Mononuclear cell (primary cell): ENCODE data around the gene BRSK2. TPM values are rescaled to one million over a fixed set of nuclear protein-coding genes. Genes with fewer than 3 reads are reported as not detected.

ENCODE experiments used
- H3K27me3 ChIP-seq: 2 replicates; pipeline ENCODE4 v1.6.0; 2011; ENCODE audit warnings: low read length, control low read depth; ENCODE audit not compliant: insufficient read depth
- H3K4me1 ChIP-seq: 2 replicates; pipeline ENCODE4 v1.5.1; 2011; ENCODE audit warnings: mild to moderate bottlenecking, low read length, control low read depth; ENCODE audit not compliant: insufficient read depth
- H3K4me3 ChIP-seq: 2 replicates; pipeline ENCODE4 v1.5.1; 2011; ENCODE audit warnings: mild to moderate bottlenecking, low read length, moderate library complexity
- H3K9me3 ChIP-seq: 2 replicates; pipeline ENCODE4 v1.5.1; 2011; ENCODE audit warnings: low read depth, mild to moderate bottlenecking, control low read depth, low read length
- total RNA-seq: library from RNA; depleted of rRNA; stranded (reverse); fragments of >200 nt; gene quantifications from one replicate; pipeline ENCODE4 v1.2.3, GENCODE V29; 2012

BRSK2 gene
- total RNA-seq, 1 donor, result 0.10 TPM

GRCh38 chr11:1469911-1470680, 80.4 kb downstream of the BRSK2 start:
- no peak overlapping the region for H3K4me3 ChIP-seq
- no peaks in the 10 kb centered on the region for H3K27me3 ChIP-seq
- H3K4me1 ChIP-seq, result no peaks in the 10 kb centered on the region

GRCh38 chr11:1470681-1471611, 81.2 kb downstream of the BRSK2 start:
- no peak overlapping the region for H3K4me3 ChIP-seq
- H3K27me3 ChIP-seq, result no peaks in the 10 kb centered on the region
- no peaks in the 10 kb centered on the region for H3K9me3 ChIP-seq
- no peaks in the 10 kb centered on the region for H3K4me1 ChIP-seq

More at GRCh38 chr11:1469911-1470680, 80.4 kb downstream of the BRSK2 start:
- no peaks in the 10 kb centered on the region for H3K9me3 ChIP-seq

- H3K4me3 ChIP-seq, result no peak overlapping the region
These were observed 82.0 kb downstream of the BRSK2 start for GRCh38 chr11:1471736-1472135.

GRCh38 chr11:1472180-1473005, 82.7 kb downstream of the BRSK2 start:
- no peaks in the 10 kb centered on the region for H3K9me3 ChIP-seq
- no peaks in the 10 kb centered on the region for H3K27me3 ChIP-seq
- no peaks in the 10 kb centered on the region for H3K4me1 ChIP-seq
- no peak overlapping the region for H3K4me3 ChIP-seq

More at GRCh38 chr11:1471736-1472135, 82.0 kb downstream of the BRSK2 start:
- Histone ChIP-seq H3K4me1 (no peaks in the 10 kb centered on the region), H3K27me3 (no peaks in the 10 kb centered on the region), H3K9me3 (no peaks in the 10 kb centered on the region)

GRCh38 chr11:1473011-1473628, 83.4 kb downstream of the BRSK2 start:
- H3K9me3 ChIP-seq, result no peaks in the 10 kb centered on the region
- H3K27me3 ChIP-seq, result no peaks in the 10 kb centered on the region
- no peaks in the 10 kb centered on the region for H3K4me1 ChIP-seq
- no peak overlapping the region for H3K4me3 ChIP-seq

- no peaks in the 10 kb centered on the region for H3K9me3 ChIP-seq
- no peak overlapping the region for H3K4me3 ChIP-seq
- H3K27me3 ChIP-seq, result no peaks in the 10 kb centered on the region
- no peaks in the 10 kb centered on the region for H3K4me1 ChIP-seq
These were observed 84.1 kb downstream of the BRSK2 start for GRCh38 chr11:1473786-1474185.

GRCh38 chr11:1475841-1476240, 86.1 kb downstream of the BRSK2 start:
- no peaks in the 10 kb centered on the region for H3K27me3 ChIP-seq
- no peaks in the 10 kb centered on the region for H3K9me3 ChIP-seq
- H3K4me3 ChIP-seq, result no peak overlapping the region
- no peaks in the 10 kb centered on the region for H3K4me1 ChIP-seq

- Histone ChIP-seq H3K9me3 (no peaks in the 10 kb centered on the region), H3K4me1 (no peaks in the 10 kb centered on the region), H3K27me3 (no peaks in the 10 kb centered on the region), H3K4me3 (no peak overlapping the region)
These were observed 87.4 kb downstream of the BRSK2 start for GRCh38 chr11:1476940-1477736.

GRCh38 chr11:1478011-1478410, 88.3 kb downstream of the BRSK2 start:
- no peaks in the 10 kb centered on the region for H3K27me3 ChIP-seq
- H3K4me1 ChIP-seq, result no peaks in the 10 kb centered on the region
- no peak overlapping the region for H3K4me3 ChIP-seq
- H3K9me3 ChIP-seq, result no peaks in the 10 kb centered on the region

GRCh38 chr11:1478544-1478943, 88.8 kb downstream of the BRSK2 start:
- Histone ChIP-seq H3K4me3 (no peak overlapping the region), H3K9me3 (no peaks in the 10 kb centered on the region), H3K4me1 (no peaks in the 10 kb centered on the region), H3K27me3 (no peaks in the 10 kb centered on the region)

- Histone ChIP-seq H3K4me1 (no peaks in the 10 kb centered on the region), H3K4me3 (no peak overlapping the region), H3K9me3 (no peaks in the 10 kb centered on the region), H3K27me3 (no peaks in the 10 kb centered on the region)
These were observed 89.4 kb downstream of the BRSK2 start for GRCh38 chr11:1479006-1479677.

- Histone ChIP-seq H3K9me3 (no peaks in the 10 kb centered on the region), H3K4me1 (no peaks in the 10 kb centered on the region), H3K27me3 (no peaks in the 10 kb centered on the region), H3K4me3 (no peak overlapping the region)
These were observed 90.0 kb downstream of the BRSK2 start for GRCh38 chr11:1479678-1480118.

- H3K4me1 ChIP-seq, result no peaks in the 10 kb centered on the region
- no peaks in the 10 kb centered on the region for H3K27me3 ChIP-seq
- H3K4me3 ChIP-seq, result no peak overlapping the region
- no peaks in the 10 kb centered on the region for H3K9me3 ChIP-seq
These were observed 90.4 kb downstream of the BRSK2 start for GRCh38 chr11:1480191-1480554.
